HPDE6-E6E7 (cell line): ENCODE data around the gene PLEKHA7.
"Not testable (repeated sequence)": the region's sequence is repeated elsewhere in the genome, so short reads cannot be mapped to it uniquely, and the experiment has no call there.

ENCODE experiments used
- DNase-seq: peaks from one replicate; pipeline ENCODE4 v3.0.0; 2011; ENCODE audit warnings: missing footprints; ENCODE audit errors: extremely low spot score

The PLEKHA7 gene

GRCh38 chr11:16881074-16881709 is 133.0 kb downstream of the PLEKHA7 start:
- peak; percentile 62 for DNase-seq

DNA sequence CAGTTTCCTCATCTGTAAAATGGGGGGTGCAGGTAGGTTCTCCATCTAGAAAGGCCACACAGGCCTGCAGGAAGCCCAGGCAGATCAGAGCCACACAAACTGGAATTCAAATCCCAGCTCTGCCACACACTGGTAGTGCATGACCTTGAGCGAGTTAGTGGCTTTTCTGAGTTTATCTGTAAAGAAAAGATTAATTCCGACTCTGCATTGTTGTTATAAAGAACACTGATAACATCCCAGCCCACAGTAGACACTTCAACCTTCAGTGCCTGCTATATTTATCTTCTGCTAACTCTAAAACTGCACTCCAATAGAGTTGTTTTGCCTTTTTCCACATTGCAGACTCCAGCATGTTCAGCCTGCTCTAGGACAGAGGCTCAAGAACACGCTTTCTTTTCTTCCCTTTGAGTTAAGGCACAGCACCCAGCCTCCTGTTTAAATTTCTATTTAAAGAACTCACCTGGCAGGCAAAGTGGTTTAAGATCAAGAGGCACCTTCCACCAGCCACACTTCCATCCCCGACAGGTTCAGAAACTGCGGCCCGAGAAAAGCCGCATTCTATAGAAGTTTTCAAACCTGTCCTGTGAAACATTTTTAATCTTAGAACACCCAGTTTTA is 133.9 kb downstream of the PLEKHA7 start:
- no peak for DNase-seq

DNA sequence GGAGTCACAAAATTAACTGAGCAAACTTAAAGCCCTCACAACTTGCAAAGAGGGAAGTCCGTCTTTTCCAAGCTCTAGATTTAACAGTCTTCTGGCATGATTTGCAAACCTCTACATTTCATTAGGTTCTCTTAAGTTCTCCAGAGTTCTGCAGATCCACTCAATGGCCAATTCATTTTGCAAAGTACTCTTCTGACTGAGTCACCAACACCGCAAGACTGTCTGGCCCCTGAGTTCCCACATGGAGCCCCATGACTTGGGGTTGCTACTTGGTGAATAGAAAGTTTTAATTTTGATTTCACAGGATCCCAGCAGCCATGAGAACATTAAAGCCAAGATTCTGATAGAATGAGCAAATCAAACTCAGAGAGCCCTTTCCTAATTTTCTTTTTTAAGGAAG is 134.5 kb downstream of the PLEKHA7 start:
- no peak for DNase-seq

DNA sequence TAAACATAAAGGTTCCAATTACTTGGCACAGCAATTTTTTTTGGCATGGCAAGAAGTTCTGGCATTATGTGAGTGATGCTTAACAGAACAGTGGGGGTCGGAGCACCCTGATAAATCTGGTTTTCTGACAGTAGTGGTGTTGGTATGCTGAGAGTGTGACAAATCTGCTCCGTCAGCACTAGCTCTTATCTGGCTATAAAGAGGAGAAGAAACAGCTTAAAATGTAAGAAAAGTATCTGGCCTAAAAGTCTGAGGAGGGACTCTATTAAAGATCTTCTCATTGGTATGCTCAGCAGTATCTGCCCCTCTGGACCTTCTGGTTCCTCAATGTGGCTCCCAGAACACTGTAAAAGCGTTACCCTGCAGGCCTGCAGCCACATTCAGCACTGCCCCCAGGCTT is 137.4 kb downstream of the PLEKHA7 start:
- DNase-seq = no peak

DNA sequence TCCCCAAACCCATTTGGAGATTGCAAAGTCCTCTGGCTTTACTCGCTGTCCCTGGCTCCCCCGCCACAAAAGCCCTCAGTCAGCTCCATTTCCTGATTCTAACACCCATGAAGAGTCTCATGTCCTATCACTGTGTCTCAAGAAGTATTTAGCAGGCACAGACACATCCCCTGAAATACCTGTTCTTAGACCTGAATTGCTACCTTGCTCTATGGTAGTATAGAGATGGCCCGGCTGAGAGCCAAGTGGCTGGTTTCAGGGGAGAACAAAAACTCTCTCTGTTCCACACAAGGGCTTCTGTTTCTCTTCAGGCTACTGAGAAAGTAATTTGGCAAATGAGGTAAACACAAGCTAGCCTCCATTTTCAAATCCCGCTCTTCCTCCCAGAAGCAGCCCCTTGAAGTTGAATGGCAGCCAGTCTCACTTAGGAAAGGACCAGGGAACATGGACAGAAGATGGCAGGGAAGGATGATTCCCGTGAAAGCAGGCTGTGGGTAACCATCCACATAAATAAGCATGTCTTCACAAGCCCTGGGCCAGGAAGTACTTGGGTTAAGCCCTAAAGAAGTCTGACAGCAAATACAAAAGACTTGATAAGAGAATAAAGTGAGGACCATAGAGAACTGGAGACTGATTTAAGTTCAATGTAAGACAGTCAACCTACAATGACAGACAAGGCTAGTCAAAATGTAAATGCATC is 138.0 kb downstream of the PLEKHA7 start:
- DNase-seq = peak; percentile 68

GRCh38 chr11:16874275-16874975 is 139.8 kb downstream of the PLEKHA7 start:
- no peak for DNase-seq

DNA sequence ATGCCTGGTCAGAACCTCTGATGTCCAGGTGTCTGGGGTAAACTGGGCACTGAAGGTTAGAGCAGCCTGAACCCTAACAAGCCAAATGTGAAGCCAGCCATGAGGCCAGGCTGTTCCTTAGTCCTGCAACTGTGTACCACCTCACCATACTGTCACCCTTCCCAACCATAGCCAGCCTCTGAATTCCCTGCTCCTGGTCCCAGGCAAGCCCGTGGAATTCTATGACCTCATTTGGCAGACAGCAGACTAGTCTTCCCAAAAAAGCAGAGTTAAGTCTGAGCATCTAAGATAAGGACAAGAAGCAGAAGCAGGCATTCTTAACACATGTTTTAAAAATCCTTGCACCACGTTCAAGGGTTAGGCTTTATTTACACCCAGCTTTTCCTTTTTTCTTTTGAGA is 140.9 kb downstream of the PLEKHA7 start:
- no peak for DNase-seq

DNA sequence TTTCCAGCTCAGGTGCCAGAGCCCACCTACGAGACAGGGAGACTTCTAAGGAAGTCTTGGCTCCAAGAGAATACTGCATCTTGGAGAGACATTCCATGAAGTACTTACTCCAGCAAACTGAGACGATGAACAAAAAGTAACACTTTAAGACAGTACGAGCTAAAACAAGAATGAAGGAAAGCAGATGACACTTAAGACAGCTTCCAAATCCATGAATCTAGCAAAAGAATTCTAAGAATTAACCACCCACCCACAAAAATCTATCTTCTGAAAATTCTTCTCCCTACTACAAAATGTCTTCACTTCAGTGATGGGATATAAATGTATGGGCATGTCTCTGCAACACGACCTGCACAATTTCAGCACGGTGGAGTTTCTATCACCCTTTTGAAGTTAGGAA is 142.8 kb downstream of the PLEKHA7 start:
- DNase-seq = no peak

- DNase-seq = no peak
These were observed 147.1 kb downstream of the PLEKHA7 start for GRCh38 chr11:16867097-16867496.

GRCh38 chr11:16864428-16864827 is 149.8 kb downstream of the PLEKHA7 start:
- not testable (repeated sequence) for DNase-seq

- no peak for DNase-seq
These were observed 150.8 kb downstream of the PLEKHA7 start for GRCh38 chr11:16863389-16863788.

GRCh38 chr11:16862726-16863125 is 151.5 kb downstream of the PLEKHA7 start:
- no peak for DNase-seq

DNA sequence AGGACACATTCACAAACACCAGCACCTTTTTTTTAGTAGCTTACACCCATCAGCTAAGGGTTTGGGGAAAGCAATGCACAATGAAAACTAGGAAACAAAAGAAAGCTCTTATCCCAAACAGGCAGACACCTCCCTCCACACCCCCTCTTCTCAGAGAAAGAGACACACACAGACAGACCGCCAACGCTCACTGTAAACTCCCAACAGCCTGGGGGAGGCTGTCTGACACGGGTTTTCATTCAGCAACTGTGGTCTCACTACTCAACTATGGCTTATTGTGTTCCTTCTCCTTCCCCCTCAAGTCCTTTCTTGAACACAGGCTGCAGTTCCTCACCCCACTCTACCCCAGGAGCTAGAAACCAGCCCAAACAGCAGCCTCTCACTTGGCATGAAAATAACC is 152.4 kb downstream of the PLEKHA7 start:
- DNase-seq = no peak

DNA sequence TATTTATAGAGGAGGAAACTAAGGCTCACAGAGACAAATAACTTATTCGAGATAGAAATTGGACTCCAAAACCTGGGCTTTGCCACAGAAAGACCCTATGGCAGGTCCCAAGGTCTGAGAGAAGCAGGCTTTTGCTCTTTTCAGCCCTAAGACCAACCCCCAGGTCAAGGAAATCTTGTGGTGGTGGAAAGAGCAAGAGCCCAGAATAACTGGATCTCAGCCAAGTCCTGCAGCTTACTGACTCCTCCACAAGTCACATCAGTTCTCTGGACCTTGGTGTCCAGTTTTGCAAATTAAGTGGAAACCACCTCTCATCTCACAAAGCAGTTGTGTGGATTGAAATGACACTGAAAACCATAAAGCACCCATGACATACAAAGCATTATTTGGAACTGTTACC is 153.6 kb downstream of the PLEKHA7 start:
- DNase-seq = no peak

GRCh38 chr11:16859651-16860050 is 154.6 kb downstream of the PLEKHA7 start:
- no peak for DNase-seq

DNA sequence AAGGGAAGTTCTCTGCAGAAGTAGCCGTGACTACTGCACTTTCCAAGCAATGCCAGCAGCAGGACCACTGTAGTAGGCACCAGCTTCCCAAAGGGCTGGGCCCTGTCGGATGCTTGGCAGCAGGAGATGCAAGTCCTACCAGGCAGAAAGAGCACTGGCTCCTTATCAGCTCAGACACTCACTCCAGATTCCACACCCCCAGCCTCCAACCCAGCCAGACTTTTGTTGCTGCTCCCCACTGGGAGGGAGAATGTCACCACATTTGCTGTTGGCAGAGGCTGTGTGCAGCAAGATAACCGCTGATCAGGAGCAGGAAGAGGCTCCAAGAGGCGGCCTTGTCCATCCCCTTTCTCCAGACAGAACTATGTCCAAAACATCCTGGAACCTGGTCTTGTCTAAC is 157.0 kb downstream of the PLEKHA7 start:
- no peak for DNase-seq

- DNase-seq = no peak
These were observed 158.2 kb downstream of the PLEKHA7 start for GRCh38 chr11:16856022-16856471.

DNA sequence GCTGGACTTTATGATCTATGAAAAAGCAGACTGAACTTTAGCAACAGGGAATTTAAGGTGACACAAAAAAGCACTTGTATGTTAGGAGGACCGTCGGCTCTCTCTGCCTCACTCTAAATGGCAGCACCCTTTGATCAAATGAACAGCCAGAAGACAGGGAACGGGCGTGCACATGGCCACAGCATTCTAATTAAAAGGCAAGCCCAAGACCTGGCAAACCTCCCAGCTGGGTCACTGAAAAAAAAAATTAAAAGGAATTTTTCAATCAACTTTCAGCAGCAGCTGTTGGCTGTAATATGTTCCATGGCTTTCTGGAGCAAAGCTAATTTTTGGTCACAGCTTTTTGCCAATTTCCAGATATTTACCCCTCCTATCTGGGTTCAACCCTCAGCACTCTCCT is 159.2 kb downstream of the PLEKHA7 start:
- DNase-seq = no peak

- DNase-seq = no peak
These were observed 160.4 kb downstream of the PLEKHA7 start for GRCh38 chr11:16853859-16854258.

DNA sequence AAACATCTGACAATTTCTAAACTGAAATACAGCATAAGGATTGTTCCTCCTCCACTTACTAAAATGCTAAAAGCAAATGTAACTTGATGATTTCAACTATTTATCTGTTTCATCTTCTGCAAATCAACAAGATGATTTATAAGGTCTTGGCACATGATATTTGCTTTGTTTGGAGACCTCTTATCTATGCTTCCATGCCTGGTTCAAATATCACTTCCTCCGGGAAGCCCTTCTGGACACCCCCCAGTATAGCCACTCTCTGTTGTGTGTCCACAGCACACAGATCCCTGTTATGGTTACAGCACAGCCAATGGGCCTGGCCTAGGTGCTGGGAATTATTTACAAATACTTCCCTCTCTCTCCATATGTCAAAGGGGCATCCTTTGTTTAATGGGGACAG is 160.9 kb downstream of the PLEKHA7 start:
- DNase-seq = no peak

DNA sequence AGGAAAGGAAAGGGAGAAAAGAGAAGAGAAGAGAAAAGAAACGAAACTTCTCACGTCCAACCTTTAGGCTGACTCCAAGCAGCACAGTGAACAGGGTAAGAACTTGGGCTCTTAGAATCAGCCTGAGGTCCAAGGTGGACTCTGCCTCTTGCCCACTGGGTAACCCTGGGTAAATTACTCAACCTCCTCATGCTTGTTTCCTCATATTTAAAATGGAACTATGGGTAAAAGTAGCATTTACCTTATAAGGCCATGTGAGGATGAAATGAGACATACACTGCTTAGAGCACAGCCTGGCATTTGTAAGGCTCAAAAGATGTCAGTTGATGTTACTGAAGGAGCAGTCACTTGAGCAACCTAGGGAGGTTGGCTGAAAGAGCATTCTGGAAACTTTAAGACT is 167.9 kb downstream of the PLEKHA7 start:
- no peak for DNase-seq

- no peak for DNase-seq
These were observed 169.9 kb downstream of the PLEKHA7 start for GRCh38 chr11:16844268-16844771.
